Thymus (tissue), 11 donors: ENCODE results near the gene PRKN. TPM values are rescaled to one million over a fixed set of nuclear protein-coding genes. Genes with fewer than 3 reads are reported as not detected.

Experiments used
- DNase-seq, 9 donors: peaks; one replicate each; pipeline ENCODE4 v3.0.0-alpha.2; 2013; ENCODE audit warnings: low spot score in 9 of 9, low read depth in 6 of 9, missing footprints in 1 of 9
- H3K27ac ChIP-seq, 2 donors: one replicate each; pipeline ENCODE4 v1.5.1; 2013; ENCODE audit warnings: control low read depth in 1 of 2, low read depth in 1 of 2, low read length in 1 of 2, mild to moderate bottlenecking in 1 of 2, moderate library complexity in 1 of 2
- H3K27me3 ChIP-seq, 2 donors: one replicate each; pipeline ENCODE4 v1.5.1; 2013; ENCODE audit warnings: low read length in 1 of 2; ENCODE audit not compliant: control insufficient read depth in 2 of 2, insufficient read depth in 1 of 2
- H3K36me3 ChIP-seq, 2 donors: one replicate each; pipeline ENCODE4 v1.5.1; 2013; ENCODE audit warnings: low read length in 1 of 2, mild to moderate bottlenecking in 1 of 2, moderate library complexity in 1 of 2; ENCODE audit not compliant: control insufficient read depth in 2 of 2, insufficient read depth in 2 of 2
- H3K4me1 ChIP-seq, 2 donors: one replicate each; pipeline ENCODE4 v1.5.1; 2013; ENCODE audit warnings: low read length in 2 of 2; ENCODE audit not compliant: control insufficient read depth in 2 of 2, insufficient read depth in 2 of 2
- H3K4me3 ChIP-seq, 2 donors: one replicate each; pipeline ENCODE4 v1.5.1; 2013; ENCODE audit warnings: low read length in 2 of 2, control low read depth in 1 of 2, mild to moderate bottlenecking in 1 of 2
- H3K9me3 ChIP-seq, 2 donors: one replicate each; pipeline ENCODE4 v1.5.1; 2013; ENCODE audit warnings: low read length in 1 of 2, mild to moderate bottlenecking in 1 of 2; ENCODE audit not compliant: control insufficient read depth in 2 of 2, insufficient read depth in 1 of 2
- WGBS: extraction: QIAGEN DNeasy Blood & Tissue Kit; methylation state at CpG from one replicate; pipeline ENCODE4 v1.1.7; 2013; 5-methylcytosine and 5-hydroxymethylcytosine counted together
- polyA plus RNA-seq: library from polyadenylated mRNA; stranded (reverse); fragments of 200-250 nt; gene quantifications from one replicate; pipeline ENCODE4 v1.2.3, GENCODE V29; 2013
- total RNA-seq: library from RNA; stranded (reverse); fragments of 120-200 nt; gene quantifications from one replicate; pipeline ENCODE4 v1.2.4, GENCODE V29; 2013
- donor health status: healthy.

The PRKN gene
- total and polyA plus RNA-seq, 2 donors = 0.48 to 0.71 TPM

DNA sequence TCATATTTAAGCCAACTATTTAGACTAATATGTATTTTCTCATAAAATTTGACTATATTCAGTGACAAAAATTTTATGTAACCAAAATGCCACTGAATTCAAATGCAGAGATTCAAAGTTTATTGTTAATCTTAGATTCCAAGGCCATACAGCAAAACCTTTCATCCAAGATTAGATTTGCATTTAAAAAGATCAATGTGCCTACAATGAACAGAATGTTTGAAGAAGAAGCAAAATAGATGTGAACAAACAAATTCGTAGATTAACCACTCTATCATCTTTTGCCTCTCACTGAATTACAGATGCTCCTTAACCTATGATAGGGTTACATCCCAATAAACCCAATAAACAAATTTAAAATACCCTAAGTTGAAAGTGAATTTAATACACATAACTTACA, 121.7 kb downstream of the PRKN start:
- Histone ChIP-seq H3K9me3 (no peaks in the 10 kb centered on the region), H3K4me1 (no peaks in the 10 kb centered on the region), H3K36me3 (no peaks in the 10 kb centered on the region), H3K27me3 (no peaks in the 10 kb centered on the region), H3K27ac (no peak overlapping the region), H3K4me3 (no peak overlapping the region)
- DNase-seq = no peak
- WGBS = 89% methylated on average over 1 of the region's 1 CpG

GRCh38 chr6:162603231-162604015, 124.1 kb downstream of the PRKN start:
- H3K9me3 ChIP-seq = no peaks in the 10 kb centered on the region
- WGBS = 91% methylated on average over 13 of the region's 13 CpGs
- H3K4me3 ChIP-seq = no peak overlapping the region
- no peaks in the 10 kb centered on the region for H3K36me3 ChIP-seq
- H3K27ac ChIP-seq = no peak overlapping the region
- no peaks in the 10 kb centered on the region for H3K27me3 ChIP-seq
- no peak for DNase-seq
- no peaks in the 10 kb centered on the region for H3K4me1 ChIP-seq

- WGBS = 97% methylated on average over 6 of the region's 6 CpGs
- no peaks in the 10 kb centered on the region for H3K27me3 ChIP-seq
- no peaks in the 10 kb centered on the region for H3K36me3 ChIP-seq
- no peaks in the 10 kb centered on the region for H3K9me3 ChIP-seq
- H3K4me3 ChIP-seq = no peak overlapping the region
- H3K4me1 ChIP-seq = no peaks in the 10 kb centered on the region
- DNase-seq = no peak
- H3K27ac ChIP-seq = no peak overlapping the region
Observed at GRCh38 chr6:162602759-162603158, 124.8 kb downstream of the PRKN start.

DNA sequence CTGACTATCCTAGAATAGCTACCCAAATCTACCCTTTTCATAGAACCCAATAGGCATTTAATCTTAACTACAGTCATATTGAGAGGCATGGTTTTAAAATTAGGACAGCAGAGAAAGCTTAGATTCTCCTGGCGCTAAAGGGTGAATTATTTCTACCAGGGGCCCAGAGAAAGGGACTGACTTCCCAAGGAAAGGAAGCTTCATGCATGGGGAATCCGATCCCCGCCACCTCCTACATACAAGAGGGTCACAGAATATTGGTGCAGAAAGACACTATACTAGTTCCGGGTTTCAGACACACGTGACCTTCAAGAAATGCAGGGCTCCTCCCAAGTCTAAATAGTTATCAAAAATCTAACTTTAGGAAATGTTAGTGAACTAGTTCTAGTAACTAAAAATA, 130.9 kb downstream of the PRKN start:
- Histone ChIP-seq H3K27me3 (no peaks in the 10 kb centered on the region), H3K9me3 (no peaks in the 10 kb centered on the region), H3K4me1 (no peaks in the 10 kb centered on the region), H3K27ac (no peak overlapping the region), H3K36me3 (no peaks in the 10 kb centered on the region), H3K4me3 (no peak overlapping the region)
- 93% methylated on average over 5 of the region's 5 CpGs for WGBS
- no peak for DNase-seq

GRCh38 chr6:162591517-162591916, 136.0 kb downstream of the PRKN start:
- H3K27ac ChIP-seq = no peak overlapping the region
- DNase-seq = no peak
- no peaks in the 10 kb centered on the region for H3K36me3 ChIP-seq
- H3K4me1 ChIP-seq = no peaks in the 10 kb centered on the region
- no peaks in the 10 kb centered on the region for H3K27me3 ChIP-seq
- no peak overlapping the region for H3K4me3 ChIP-seq
- H3K9me3 ChIP-seq = no peaks in the 10 kb centered on the region

- H3K4me1 ChIP-seq = no peaks in the 10 kb centered on the region
- H3K27ac ChIP-seq = no peak overlapping the region
- no peak overlapping the region for H3K4me3 ChIP-seq
- no peaks in the 10 kb centered on the region for H3K27me3 ChIP-seq
- no peak for DNase-seq
- H3K9me3 ChIP-seq = no peaks in the 10 kb centered on the region
- H3K36me3 ChIP-seq = no peaks in the 10 kb centered on the region
- 94% methylated on average over 3 of the region's 3 CpGs for WGBS
Observed at GRCh38 chr6:162581988-162582780, 145.4 kb downstream of the PRKN start.

GRCh38 chr6:162580619-162581018, 146.9 kb downstream of the PRKN start:
- WGBS = 95% methylated on average over 4 of the region's 4 CpGs
- Histone ChIP-seq H3K27ac (no peak overlapping the region), H3K27me3 (no peaks in the 10 kb centered on the region), H3K4me3 (no peak overlapping the region), H3K36me3 (no peaks in the 10 kb centered on the region), H3K9me3 (no peaks in the 10 kb centered on the region), H3K4me1 (no peaks in the 10 kb centered on the region)
- DNase-seq = no peak

DNA sequence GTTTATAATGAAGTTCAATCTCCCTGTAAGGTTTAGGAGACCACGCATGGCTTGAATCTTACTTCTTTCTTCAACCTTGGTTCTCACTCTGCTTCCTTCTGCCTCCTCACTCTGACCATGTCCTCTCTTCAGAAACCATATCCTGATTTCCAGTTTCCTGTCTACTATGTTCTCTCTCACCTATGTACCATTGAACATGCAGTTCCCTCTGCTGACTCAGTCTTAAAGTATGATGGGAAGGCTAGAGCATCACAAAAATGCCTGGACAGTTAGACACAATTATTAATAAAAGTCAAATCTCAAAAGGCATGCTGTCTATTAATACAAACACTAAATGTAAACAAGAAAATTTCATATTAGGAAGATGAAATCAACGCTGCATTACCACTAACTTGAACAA, 151.6 kb downstream of the PRKN start:
- no peaks in the 10 kb centered on the region for H3K4me1 ChIP-seq

GRCh38 chr6:162572240-162572639, 155.3 kb downstream of the PRKN start:
- H3K36me3 ChIP-seq = no peaks in the 10 kb centered on the region
- H3K27ac ChIP-seq = no peak overlapping the region
- H3K4me3 ChIP-seq = no peak overlapping the region
- peaks cover 2 to 4% of the 10 kb centered on the region in 2 donors for H3K9me3 ChIP-seq
- no peaks in the 10 kb centered on the region for H3K27me3 ChIP-seq
- no peaks in the 10 kb centered on the region for H3K4me1 ChIP-seq
- 69% methylated on average over 3 of the region's 3 CpGs for WGBS
- DNase-seq = no peak

More for the DNA sequence above, 151.6 kb downstream of the PRKN start:
- Histone ChIP-seq H3K9me3 (no peaks in the 10 kb centered on the region), H3K27me3 (no peaks in the 10 kb centered on the region), H3K4me3 (no peak overlapping the region), H3K27ac (no peak overlapping the region), H3K36me3 (no peaks in the 10 kb centered on the region)
- no peak for DNase-seq
- WGBS = 97% methylated on average over 2 of the region's 2 CpGs
